Panc1 (cell line): ENCODE results near the gene ISOC2.

ENCODE experiments used
- POLR2AphosphoS5 ChIP-seq: IDR thresholded peaks from 2 replicates; pipeline ENCODE4 v1.6.1; 2012; ENCODE audit warnings: mild to moderate bottlenecking, low read depth, low read length, moderate library complexity
- TF ChIP-seq, protein P1 (sequence below): fragments of 450-650 bp; IDR thresholded peaks from 2 replicates; pipeline ENCODE4 v1.5.1; 2017; ENCODE audit warnings: mild to moderate bottlenecking

DNA sequence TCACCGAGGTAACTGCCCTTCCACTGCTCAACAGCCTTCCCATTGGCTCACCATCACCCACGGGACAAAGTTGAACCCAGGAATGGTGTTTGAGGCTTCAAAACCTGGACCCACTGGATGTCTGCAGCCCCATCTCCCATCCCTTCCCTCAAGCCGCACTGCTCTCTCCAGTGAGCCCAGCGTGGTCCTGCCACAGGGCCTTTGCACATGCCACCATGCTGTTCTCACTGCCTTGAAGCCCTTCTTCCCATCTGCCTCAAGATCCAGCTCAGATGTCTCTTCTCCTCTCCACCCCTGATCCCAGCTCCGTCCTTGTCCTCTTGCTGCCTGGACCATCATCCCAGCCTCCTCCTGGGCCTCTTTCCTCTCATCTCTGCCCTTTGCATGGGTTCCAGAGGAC lies 22.4 kb downstream of the ISOC2 start:
- TF ChIP-seq, protein P1, sequence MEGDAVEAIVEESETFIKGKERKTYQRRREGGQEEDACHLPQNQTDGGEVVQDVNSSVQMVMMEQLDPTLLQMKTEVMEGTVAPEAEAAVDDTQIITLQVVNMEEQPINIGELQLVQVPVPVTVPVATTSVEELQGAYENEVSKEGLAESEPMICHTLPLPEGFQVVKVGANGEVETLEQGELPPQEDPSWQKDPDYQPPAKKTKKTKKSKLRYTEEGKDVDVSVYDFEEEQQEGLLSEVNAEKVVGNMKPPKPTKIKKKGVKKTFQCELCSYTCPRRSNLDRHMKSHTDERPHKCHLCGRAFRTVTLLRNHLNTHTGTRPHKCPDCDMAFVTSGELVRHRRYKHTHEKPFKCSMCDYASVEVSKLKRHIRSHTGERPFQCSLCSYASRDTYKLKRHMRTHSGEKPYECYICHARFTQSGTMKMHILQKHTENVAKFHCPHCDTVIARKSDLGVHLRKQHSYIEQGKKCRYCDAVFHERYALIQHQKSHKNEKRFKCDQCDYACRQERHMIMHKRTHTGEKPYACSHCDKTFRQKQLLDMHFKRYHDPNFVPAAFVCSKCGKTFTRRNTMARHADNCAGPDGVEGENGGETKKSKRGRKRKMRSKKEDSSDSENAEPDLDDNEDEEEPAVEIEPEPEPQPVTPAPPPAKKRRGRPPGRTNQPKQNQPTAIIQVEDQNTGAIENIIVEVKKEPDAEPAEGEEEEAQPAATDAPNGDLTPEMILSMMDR, result no peak
- TF ChIP-seq POLR2AphosphoS5, result no peak
